HepG2 (cell line): ENCODE results near the gene ZBTB22. TPM values are rescaled to one million over a fixed set of nuclear protein-coding genes. Genes with fewer than 3 reads are reported as not detected.

Experiments used
- AKNA ChIP-seq: sonication (generic); formaldehyde crosslinking; IDR thresholded peaks from 2 replicates; pipeline ENCODE4 v1.4.0; 2020; ENCODE audit warnings: missing genetic modification reagents, borderline replicate concordance
- KDM5B ChIP-seq: sonication (generic); formaldehyde crosslinking; IDR thresholded peaks from 2 replicates; pipeline ENCODE4 v1.4.0; 2020; ENCODE audit warnings: missing genetic modification reagents, mild to moderate bottlenecking, borderline replicate concordance
- NCOA1 ChIP-seq: sonication (generic); formaldehyde crosslinking; IDR thresholded peaks from 2 replicates; pipeline ENCODE4 v1.9.0; 2021; ENCODE audit warnings: missing genetic modification reagents
- RBFOX2 ChIP-seq: fragments of 200-400 bp; formaldehyde crosslinking; IDR thresholded peaks from 2 replicates; pipeline ENCODE4 v1.6.1; 2017; ENCODE audit warnings: low read depth, mild to moderate bottlenecking, low read length
- SKIL ChIP-seq: sonication (generic); formaldehyde crosslinking; IDR thresholded peaks from 2 replicates; pipeline ENCODE4 v1.8.0; 2022; ENCODE audit warnings: missing genetic modification reagents, mild to moderate bottlenecking, moderate library complexity, borderline replicate concordance
- ZBTB38 ChIP-seq: sonication (generic); formaldehyde crosslinking; IDR thresholded peaks from 2 replicates; pipeline ENCODE4 v1.5.1; 2020; ENCODE audit warnings: mild to moderate bottlenecking, missing genetic modification reagents
- ZNF280B ChIP-seq: sonication (generic); formaldehyde crosslinking; IDR thresholded peaks from 2 replicates; pipeline ENCODE4 v1.5.0; 2020; ENCODE audit warnings: missing genetic modification reagents, mild to moderate bottlenecking, borderline replicate concordance
- ZNF296 ChIP-seq: sonication (generic); formaldehyde crosslinking; conservative IDR thresholded peaks from 2 replicates; pipeline ENCODE4 v1.5.0; 2020; ENCODE audit warnings: mild to moderate bottlenecking, missing genetic modification reagents
- ZNF367 ChIP-seq: sonication (generic); formaldehyde crosslinking; IDR thresholded peaks from 2 replicates; pipeline ENCODE4 v1.4.0; 2020; ENCODE audit warnings: missing genetic modification reagents, borderline replicate concordance
- ZNF496 ChIP-seq: sonication (generic); formaldehyde crosslinking; IDR thresholded peaks from 2 replicates; pipeline ENCODE4 v1.8.1; 2023; ENCODE audit warnings: mild to moderate bottlenecking, moderate library complexity, missing genetic modification reagents; ENCODE audit not compliant: insufficient replicate concordance
- ZNF883 ChIP-seq: sonication (generic); formaldehyde crosslinking; IDR thresholded peaks from 2 replicates; pipeline ENCODE4 v1.5.1; 2020; ENCODE audit warnings: mild to moderate bottlenecking, missing genetic modification reagents; ENCODE audit errors: not compliant biosample characterization
- polyA plus RNA-seq, 8 experiments: library from polyadenylated mRNA; depleted of rRNA in 3 of 8; stranded (reverse) in 7 of 8; unstranded in 1 of 8; fragments of >200 nt; fragmentation: Illumina TruSeq in 4 of 8; extraction: Trizol in 4 of 8; gene quantifications; 2 replicates each; pipeline versions ENCODE4 v1.2.1 to v1.2.3, GENCODE V29; 2011 to 2016; ENCODE audit warnings: low read depth in 4 of 8, missing spikeins in 1 of 8, mixed read lengths in 1 of 8; ENCODE audit not compliant: insufficient read depth in 1 of 8
- total RNA-seq, 5 experiments: library from RNA; depleted of rRNA; stranded (reverse); fragments of >200 nt; fragmentation: Illumina TruSeq; extraction: Trizol; gene quantifications; 2 replicates each; pipeline ENCODE4 v1.2.3, GENCODE V29; 2016; ENCODE audit warnings: low read depth in 1 of 5

Gene ZBTB22
- total and polyA plus RNA-seq, 2 of the 13 experiments (the other 11 are each of a cell fraction or from before 2014, with no cell fraction given), result 8.0 to 10.6 TPM

- no peak for TF ChIP-seq SKIL
- no peak for TF ChIP-seq NCOA1
- TF ChIP-seq ZNF367, result 0 out of 2 replicates have a peak, but pooled peaks have one; percentile 7
- 0 out of 2 replicates have a peak, but pooled peaks have one; percentile 38 for TF ChIP-seq ZNF280B (CRISPR knock-in tag)
- TF ChIP-seq RBFOX2, result peak; percentile 66
- TF ChIP-seq ZNF883, result no peak
- no peak for TF ChIP-seq AKNA
- 0 out of 2 replicates have a peak, but pooled peaks have one; percentile 0 for TF ChIP-seq KDM5B
- no peak for TF ChIP-seq ZNF296 (CRISPR knock-in tag)
- TF ChIP-seq ZNF496, result no peak
- 0 out of 2 replicates have a peak, but pooled peaks have one; percentile 23 for TF ChIP-seq ZBTB38 (CRISPR knock-in tag)
These were observed 2.4 kb downstream of the ZBTB22 start (continued) for GRCh38 chr6:33314943-33315792.
